ENCODE measurements around the gene MYO7B.

DNA sequence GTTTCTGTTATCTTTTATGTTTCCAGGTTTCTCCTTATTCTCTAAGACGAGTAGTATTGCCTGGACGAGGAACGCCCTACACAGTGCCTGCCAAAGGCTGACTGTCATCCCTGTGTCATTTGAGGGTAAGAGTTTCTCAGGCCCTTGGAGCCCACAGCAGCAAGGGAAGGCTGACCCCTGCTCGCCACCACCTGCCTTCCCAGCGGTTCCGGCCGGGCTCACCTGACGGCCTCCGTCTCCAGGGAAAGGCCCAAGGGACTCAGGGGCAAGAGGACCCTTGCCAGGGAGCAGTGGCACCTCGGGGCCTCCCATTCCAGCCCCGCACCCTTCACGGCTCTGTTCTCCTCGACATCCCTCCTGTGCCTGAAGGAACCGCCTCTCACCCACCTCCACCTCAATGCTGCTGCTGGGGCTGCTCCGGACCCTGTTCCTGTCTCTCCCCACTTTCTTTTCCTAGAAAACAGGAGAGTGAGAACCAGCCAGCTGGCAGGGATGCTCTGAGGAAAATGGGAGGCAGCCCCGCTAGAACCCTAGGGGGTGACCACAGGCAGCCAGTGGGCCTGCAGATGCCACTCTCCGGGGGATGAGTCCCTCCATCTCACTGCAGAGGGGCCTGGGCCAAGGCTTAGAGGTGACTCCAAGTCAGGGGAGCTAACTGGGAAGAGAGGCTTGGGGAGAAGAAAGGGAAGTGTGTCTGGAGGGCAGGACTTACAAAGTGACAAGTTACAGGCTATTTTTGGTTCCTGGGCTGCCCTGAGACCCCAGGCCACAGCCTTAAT, 138.0 kb downstream of the MYO7B start:
- TF ChIP-seq, protein P1, sequence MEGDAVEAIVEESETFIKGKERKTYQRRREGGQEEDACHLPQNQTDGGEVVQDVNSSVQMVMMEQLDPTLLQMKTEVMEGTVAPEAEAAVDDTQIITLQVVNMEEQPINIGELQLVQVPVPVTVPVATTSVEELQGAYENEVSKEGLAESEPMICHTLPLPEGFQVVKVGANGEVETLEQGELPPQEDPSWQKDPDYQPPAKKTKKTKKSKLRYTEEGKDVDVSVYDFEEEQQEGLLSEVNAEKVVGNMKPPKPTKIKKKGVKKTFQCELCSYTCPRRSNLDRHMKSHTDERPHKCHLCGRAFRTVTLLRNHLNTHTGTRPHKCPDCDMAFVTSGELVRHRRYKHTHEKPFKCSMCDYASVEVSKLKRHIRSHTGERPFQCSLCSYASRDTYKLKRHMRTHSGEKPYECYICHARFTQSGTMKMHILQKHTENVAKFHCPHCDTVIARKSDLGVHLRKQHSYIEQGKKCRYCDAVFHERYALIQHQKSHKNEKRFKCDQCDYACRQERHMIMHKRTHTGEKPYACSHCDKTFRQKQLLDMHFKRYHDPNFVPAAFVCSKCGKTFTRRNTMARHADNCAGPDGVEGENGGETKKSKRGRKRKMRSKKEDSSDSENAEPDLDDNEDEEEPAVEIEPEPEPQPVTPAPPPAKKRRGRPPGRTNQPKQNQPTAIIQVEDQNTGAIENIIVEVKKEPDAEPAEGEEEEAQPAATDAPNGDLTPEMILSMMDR (IDR thresholded peaks at IDR 0.05; ENCODE audit: low read depth, low read length), result no peak
- no peak for TF ChIP-seq EZH2phosphoT487 (IDR thresholded peaks at IDR 0.05; ENCODE audit: low read depth)

Data from OCI-LY3 (cell line).